ENCODE data around the gene TNS2. TPM values are rescaled to one million over a fixed set of nuclear protein-coding genes. Genes with fewer than 3 reads are reported as not detected.

The TNS2 gene
- total and polyA plus RNA-seq, 2 of the 13 experiments (the other 11 are each of a cell fraction or from before 2014, with no cell fraction given): 8.9 to 20.4 TPM

GRCh38 chr12:53102883-53103807, 53.3 kb downstream of the TNS2 start, which contains the start of gene SOAT2 (continued):
- no peak for TF ChIP-seq ETS1 (CRISPR knock-in tag; IDR thresholded peaks at IDR 0.05)
- peak; percentile 12; the same call in 1 of the 2 replicates for TF ChIP-seq ZNF646 (CRISPR knock-in tag; IDR thresholded peaks at IDR 0.05)
- no peak for TF ChIP-seq THAP11 (CRISPR knock-in tag; IDR thresholded peaks at IDR 0.05)
- peak; percentile 86 for TF ChIP-seq HNRNPL (IDR thresholded peaks at IDR 0.05; ENCODE audit: low read depth, low read length)
- no peak for TF ChIP-seq ZKSCAN8 (CRISPR knock-in tag; IDR thresholded peaks at IDR 0.05; ENCODE audit: borderline replicate concordance)
- TF ChIP-seq, protein P1, sequence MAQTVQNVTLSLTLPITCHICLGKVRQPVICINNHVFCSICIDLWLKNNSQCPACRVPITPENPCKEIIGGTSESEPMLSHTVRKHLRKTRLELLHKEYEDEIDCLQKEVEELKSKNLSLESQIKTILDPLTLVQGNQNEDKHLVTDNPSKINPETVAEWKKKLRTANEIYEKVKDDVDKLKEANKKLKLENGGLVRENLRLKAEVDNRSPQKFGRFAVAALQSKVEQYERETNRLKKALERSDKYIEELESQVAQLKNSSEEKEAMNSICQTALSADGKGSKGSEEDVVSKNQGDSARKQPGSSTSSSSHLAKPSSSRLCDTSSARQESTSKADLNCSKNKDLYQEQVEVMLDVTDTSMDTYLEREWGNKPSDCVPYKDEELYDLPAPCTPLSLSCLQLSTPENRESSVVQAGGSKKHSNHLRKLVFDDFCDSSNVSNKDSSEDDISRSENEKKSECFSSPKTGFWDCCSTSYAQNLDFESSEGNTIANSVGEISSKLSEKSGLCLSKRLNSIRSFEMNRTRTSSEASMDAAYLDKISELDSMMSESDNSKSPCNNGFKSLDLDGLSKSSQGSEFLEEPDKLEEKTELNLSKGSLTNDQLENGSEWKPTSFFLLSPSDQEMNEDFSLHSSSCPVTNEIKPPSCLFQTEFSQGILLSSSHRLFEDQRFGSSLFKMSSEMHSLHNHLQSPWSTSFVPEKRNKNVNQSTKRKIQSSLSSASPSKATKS (CRISPR knock-in tag; IDR thresholded peaks at IDR 0.05): no peak
- no peak for TF ChIP-seq PRDM15 (CRISPR knock-in tag; IDR thresholded peaks at IDR 0.05)
- no peak; the same call in 1 of the 2 replicates for TF ChIP-seq U2AF2 (IDR thresholded peaks at IDR 0.05; ENCODE audit: low read depth, low read length)
- no peak; the same call in 1 of the 2 replicates for TF ChIP-seq ZNF205 (CRISPR knock-in tag; IDR thresholded peaks at IDR 0.05)
- TF ChIP-seq, protein P2, sequence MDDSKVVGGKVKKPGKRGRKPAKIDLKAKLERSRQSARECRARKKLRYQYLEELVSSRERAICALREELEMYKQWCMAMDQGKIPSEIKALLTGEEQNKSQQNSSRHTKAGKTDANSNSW (CRISPR knock-in tag; IDR thresholded peaks at IDR 0.05; ENCODE audit: borderline replicate concordance): no peak
- no peak for TF ChIP-seq ZNF24 (IDR thresholded peaks at IDR 0.05)
- TF ChIP-seq IKZF4 (CRISPR knock-in tag; IDR thresholded peaks at IDR 0.05; ENCODE audit: borderline replicate concordance, low read depth, not compliant biosample characterization): no peak
- TF ChIP-seq HOXD1 (CRISPR knock-in tag; IDR thresholded peaks at IDR 0.05): no peak

Measured in HepG2 (cell line).